Stomach smooth muscle (tissue), 2 donors: ENCODE measurements around the gene GFER.
A peak's percentile ranks its signal among the peaks of the same experiment; 100 is the strongest.
"Not testable (repeated sequence)": the region's sequence is repeated elsewhere in the genome, so short reads cannot be mapped to it uniquely, and the experiment has no call there.

Source experiments
- H3K27ac ChIP-seq: one replicate; pipeline ENCODE4 v1.7.0; 2013; ENCODE audit warnings: mild to moderate bottlenecking, low read length, inconsistent platforms
- H3K27me3 ChIP-seq, 2 donors: one replicate each; pipeline ENCODE4 v1.7.0; 2013; ENCODE audit warnings: low read length in 2 of 2; ENCODE audit not compliant: insufficient read depth in 2 of 2, control insufficient read depth in 1 of 2
- H3K36me3 ChIP-seq, 2 donors: one replicate each; pipeline ENCODE4 v1.7.0; 2013; ENCODE audit warnings: low read length in 2 of 2; ENCODE audit not compliant: control insufficient read depth in 2 of 2, insufficient read depth in 2 of 2
- H3K4me1 ChIP-seq: one replicate; pipeline ENCODE4 v1.7.0; 2013; ENCODE audit warnings: low read length; ENCODE audit not compliant: control insufficient read depth, insufficient read depth
- H3K4me3 ChIP-seq, 2 donors: one replicate each; pipeline ENCODE4 v1.7.0; 2013; ENCODE audit warnings: low read length in 2 of 2
- H3K9ac ChIP-seq, 2 donors: one replicate each; pipeline ENCODE4 v1.7.0; 2013; ENCODE audit warnings: low read length in 2 of 2, mild to moderate bottlenecking in 1 of 2
- H3K9me3 ChIP-seq, 2 donors: one replicate each; pipeline ENCODE4 v1.7.0; 2013; ENCODE audit warnings: low read length in 2 of 2; ENCODE audit not compliant: control insufficient read depth in 2 of 2
- donor health status: healthy.
- donor health status: Pancreatic carcinoma.

Gene GFER

DNA sequence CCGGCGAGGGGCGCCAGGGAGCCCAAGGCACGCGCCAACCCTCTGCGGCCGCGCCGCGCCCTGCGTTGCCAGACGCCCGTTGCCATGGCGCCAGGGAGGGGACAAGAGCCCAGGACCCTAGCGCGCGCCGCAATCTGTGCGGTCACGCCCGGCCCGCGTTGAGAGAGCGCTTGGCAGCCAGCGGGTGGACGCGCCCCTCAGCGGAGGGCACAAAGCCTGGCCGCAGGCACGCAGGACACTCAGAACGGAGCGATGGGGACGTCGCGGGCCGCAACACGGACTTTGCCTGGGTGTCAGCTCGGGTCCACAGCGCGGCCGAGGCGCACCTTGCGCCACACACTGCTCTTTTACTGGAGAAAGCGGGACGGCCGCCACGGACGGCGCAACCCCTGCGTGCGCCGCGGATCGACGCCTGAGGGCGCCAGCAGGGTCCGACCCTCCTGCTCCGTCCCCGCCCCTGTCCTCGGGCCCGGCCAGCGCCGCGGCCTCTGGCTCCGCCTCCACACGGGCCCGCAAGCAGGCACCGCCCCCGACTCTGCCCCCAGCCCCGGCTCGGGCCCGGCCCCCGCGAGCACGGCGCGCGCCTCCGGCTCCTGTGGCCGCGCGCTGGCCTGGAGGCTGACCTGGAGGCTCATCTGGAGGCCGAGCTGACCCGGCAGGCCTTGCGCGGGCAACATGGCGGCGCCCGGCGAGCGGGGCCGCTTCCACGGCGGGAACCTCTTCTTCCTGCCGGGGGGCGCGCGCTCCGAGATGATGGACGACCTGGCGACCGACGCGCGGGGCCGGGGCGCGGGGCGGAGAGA, at the start of gene GFER:
TSS of gene GFER (plus strand) at position 650 of the 803 bp plus-strand sequence. CDS start at position 676, 26 bp downstream.
- Histone ChIP-seq H3K9ac (peak within 1 kb of the TSS; percentile 64 to 72), H3K27me3 (peaks cover 38 to 40% of the 10 kb centered on the region in 2 donors), H3K4me3 (peak within 1 kb of the TSS; percentile 63 to 76)

DNA sequence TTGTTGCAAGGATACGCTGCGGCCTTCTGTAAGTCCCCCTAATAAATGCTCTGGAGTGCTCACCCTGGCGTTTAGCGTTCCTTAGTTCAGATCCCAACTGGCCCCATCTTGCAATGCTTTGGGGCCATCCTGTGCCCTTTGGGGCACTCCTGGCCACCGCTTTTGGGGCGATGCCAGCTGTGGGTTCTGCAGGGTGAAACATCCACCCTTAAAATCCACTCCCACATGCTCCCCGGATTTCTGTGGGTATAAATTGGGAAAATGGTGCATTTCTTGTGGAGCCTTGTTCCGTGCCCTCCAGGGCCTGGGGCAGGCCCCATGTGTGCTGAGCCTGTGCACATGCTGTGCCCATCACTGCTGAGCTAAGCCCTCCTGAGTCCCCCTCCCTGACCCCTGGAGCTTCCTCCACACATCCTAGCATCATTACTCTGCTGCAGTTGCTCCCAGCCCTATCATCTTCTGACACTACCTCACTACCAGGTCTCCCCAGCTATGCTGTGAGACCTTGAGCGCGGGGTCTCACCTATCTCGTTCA, 47.0 kb upstream of the GFER start:
- peaks cover 12% of the 10 kb centered on the region for H3K4me1 ChIP-seq

More for the DNA sequence above, at the start of gene GFER:
- Histone ChIP-seq H3K36me3 (peaks cover 11 to 16% of the 10 kb centered on the region in 2 donors), H3K27ac (no peak within 1 kb of the TSS), H3K4me1 (peaks cover 24% of the 10 kb centered on the region), H3K9me3 (no peaks in the 10 kb centered on the region)

DNA sequence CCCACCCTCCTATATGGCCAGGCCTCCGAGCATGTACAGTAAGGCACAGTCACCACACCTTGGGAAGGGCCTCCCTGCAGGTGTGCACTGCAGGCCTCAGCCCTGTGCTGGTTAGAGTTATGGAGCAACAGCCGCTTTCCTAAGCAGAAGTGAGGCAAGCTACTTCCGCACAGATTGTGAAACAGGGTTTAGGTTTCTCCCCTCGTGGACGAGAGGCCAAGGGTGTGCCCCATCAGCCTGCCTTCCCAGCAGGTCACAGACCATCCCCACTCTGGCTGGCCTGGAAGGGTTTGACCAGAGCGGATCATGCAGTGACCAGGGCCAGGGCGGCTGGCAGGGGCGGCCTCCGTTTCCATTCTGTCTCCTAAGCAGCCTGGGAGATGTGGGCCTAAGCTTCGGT, 45.7 kb upstream of the GFER start:
- Histone ChIP-seq H3K4me3 (no peak overlapping the region), H3K27ac (no peak overlapping the region), H3K9ac (no peak overlapping the region), H3K27me3 (peaks cover 0 to 2% of the 10 kb centered on the region in 2 donors), H3K4me1 (peaks cover 19% of the 10 kb centered on the region), H3K36me3 (peaks cover 16 to 21% of the 10 kb centered on the region in 2 donors), H3K9me3 (no peaks in the 10 kb centered on the region)

More for the DNA sequence above, 47.0 kb upstream of the GFER start:
- no peak overlapping the region for H3K27ac ChIP-seq
- no peak overlapping the region for H3K9ac ChIP-seq
- H3K27me3 ChIP-seq, result peaks cover 2% of the 10 kb centered on the region in 2 donors
- peaks cover 16 to 21% of the 10 kb centered on the region in 2 donors for H3K36me3 ChIP-seq
- no peak overlapping the region for H3K4me3 ChIP-seq
- no peaks in the 10 kb centered on the region for H3K9me3 ChIP-seq

DNA sequence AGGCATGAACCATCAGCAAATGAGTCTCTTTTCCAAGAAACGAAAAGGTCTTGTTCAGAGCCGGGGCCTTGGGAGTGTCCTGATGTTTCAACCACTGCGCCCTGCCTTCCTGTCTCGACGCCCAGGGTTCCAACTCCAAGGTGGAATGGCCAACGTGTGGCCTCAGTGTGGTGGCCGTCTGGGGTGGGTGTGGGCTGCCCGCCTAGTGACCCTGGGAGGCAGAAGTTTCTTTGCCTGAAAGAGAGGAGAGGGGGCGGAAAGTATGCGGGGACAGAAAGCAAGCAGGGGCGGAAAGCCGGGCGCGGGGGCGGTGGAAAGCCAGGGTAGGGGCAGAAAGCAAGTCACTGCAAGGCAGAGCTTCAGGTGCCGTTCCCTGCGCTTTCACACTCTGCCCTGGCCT, 45.1 kb upstream of the GFER start:
- Histone ChIP-seq H3K36me3 (peaks cover 16 to 21% of the 10 kb centered on the region in 2 donors), H3K9ac (no peak overlapping the region), H3K9me3 (no peaks in the 10 kb centered on the region), H3K4me3 (no peak overlapping the region), H3K4me1 (peaks cover 25% of the 10 kb centered on the region), H3K27ac (no peak overlapping the region), H3K27me3 (no peaks in the 10 kb centered on the region)

DNA sequence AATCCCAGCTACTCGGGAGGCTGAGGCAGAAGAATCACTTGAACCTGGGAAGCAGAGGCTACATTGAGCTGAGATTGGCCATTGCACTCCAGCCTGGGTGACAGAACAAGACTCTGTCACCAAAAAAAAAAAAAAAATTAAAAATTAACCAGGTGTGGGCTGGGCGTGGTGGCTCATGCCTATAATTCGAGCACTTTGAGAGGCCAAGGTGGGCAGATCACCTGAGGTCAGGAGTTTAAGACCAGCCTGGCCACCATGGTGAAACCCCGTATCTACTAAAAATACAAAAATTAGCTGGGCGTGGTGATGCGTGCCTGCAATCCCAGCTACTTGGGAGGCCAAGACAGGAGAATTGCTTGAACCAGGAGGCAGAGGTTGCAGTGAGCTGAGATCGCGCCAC, 44.2 kb upstream of the GFER start:
- H3K27me3 ChIP-seq, H3K4me3 ChIP-seq, H3K9me3 ChIP-seq, H3K27ac ChIP-seq, H3K9ac ChIP-seq: not testable (repeated sequence)
- Histone ChIP-seq H3K4me1 (peaks cover 25% of the 10 kb centered on the region), H3K36me3 (peaks cover 16 to 21% of the 10 kb centered on the region in 2 donors)

DNA sequence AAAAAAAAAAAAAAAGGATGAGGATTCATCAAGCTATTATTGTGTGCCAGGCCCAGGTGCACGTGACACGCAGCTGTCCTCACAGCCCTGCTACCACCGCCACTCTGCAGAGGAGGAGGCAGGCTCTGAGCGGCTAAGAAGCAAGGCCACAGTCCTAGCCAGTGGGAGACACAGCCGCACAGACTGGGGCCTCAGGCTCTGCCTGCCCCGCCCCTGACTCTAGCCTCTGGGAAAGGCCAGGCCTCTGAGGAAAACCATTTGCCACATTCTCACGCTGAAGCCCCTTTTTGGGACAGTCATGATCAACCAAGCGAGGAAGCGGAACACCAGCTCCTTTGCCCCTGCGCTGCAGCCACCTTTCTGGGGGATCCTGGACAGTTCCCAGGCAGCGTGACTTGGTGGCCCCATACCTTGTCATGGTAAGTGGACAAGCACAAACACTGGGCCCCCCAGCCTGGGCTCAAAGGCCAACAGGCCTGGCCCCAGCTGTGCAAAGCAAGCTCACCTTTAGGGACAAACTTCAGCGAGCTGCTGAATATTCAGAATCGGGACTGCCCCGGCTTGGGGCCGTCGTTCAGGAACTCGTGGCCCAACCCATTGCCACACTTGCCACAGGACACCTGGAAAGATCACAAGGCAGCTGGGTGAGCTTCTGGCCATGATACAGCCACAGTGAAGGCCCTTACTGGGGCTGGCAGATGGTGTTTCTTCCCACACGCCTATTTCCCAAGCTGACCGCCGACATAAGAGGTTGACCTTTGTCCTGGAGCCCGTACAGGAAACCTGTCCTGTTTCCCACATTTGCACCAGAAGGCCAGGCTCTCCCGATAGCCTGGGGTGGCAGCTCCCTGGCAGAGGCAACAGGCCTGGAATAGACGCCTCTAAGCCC, 43.5 kb upstream of the GFER start:
- peaks cover 25% of the 10 kb centered on the region for H3K4me1 ChIP-seq
- no peaks in the 10 kb centered on the region for H3K27me3 ChIP-seq
- peaks cover 16 to 21% of the 10 kb centered on the region in 2 donors for H3K36me3 ChIP-seq
- H3K9me3 ChIP-seq, result no peaks in the 10 kb centered on the region
- H3K4me3 ChIP-seq, result no peak overlapping the region
- H3K9ac ChIP-seq, result no peak overlapping the region
- no peak overlapping the region for H3K27ac ChIP-seq

DNA sequence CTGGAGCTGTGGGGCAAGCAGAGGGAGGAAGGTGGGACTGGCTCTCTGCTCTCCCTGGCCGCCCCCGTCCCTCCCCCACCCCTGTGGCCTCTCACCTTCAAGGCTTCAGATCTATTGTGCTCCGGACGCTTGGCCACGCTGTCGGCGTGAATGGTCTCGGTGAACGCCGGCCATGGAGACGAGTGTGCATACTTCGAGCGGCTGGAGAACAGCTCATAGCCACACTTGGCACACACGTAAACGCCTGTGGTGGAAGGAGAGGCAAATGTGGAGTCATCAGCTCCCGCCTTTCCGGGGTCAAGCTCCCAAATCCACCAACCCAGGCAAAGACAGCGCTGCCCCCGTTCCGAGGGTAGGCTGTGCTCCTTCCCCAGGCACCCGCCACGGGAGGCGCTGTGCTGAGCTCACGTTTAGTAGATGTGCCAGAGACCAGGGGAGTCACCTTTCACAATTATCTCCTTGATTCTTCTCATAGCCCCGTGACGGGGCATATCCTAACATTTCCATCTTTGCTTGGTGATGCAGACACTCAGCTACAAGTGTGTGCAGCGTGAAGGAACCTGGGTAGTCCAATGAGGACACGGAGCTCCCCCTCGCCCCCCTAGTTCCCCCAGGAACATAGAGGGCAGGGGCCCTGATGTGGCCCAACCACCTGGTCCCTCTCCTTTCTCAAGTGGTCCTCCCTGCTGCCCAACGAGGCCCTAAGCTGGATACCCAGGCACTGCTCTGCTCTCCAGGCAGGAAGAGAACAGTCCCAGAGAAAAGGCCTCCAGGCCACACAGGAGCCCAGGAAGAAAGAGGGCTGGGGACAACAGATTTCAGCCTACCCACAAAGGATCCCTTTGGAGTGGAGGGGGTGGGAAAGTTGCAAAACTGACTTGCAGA, 42.6 kb upstream of the GFER start:
- Histone ChIP-seq H3K9ac (peak overlapping the region; percentile 29 to 90), H3K27ac (peak overlapping the region; percentile 90)

DNA sequence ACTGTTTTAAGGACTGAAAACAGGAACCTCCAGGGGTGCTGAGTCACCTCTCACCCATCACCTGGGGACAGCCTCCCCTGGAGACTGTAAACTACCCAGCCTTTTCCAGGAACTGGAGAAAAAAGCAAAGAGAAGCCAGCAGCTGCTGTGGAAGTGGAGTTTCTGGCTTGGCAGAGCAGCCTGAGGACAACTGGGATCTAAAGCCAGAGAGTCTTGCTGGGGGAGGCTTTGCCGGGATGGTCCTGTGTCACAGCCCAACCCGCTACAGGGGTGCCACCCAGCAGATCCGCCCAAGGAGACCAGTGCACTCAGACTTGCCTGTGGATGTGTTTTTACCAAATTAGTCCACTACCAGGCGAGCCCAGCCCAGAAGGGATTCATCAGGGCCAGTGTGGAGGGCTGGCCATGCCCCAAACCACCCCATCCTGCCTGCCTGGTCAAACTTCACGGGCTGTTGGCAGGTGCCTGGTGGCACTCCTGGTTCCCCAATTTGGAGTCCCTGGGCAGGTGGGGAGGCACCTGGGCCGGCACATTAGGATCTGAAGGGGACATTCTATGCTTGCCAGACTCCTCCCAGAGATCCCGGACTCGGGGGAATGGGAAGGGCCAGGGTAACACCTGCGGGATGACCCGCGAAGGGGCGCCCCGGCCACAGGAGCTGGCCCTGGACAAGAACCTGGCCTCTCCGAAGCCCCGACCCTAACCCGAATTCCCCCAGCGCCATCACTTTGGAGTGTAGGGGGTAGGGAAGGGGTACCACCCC, 41.8 kb upstream of the GFER start:
- Histone ChIP-seq H3K4me1 (peaks cover 25% of the 10 kb centered on the region), H3K4me3 (peak overlapping the region; percentile 84 to 90), H3K9me3 (no peaks in the 10 kb centered on the region), H3K36me3 (peaks cover 16% of the 10 kb centered on the region in 2 donors), H3K9ac (peak overlapping the region; percentile 85 to 90), H3K27ac (peak overlapping the region; percentile 90), H3K27me3 (no peaks in the 10 kb centered on the region)

More for the DNA sequence above, 42.6 kb upstream of the GFER start:
- Histone ChIP-seq H3K36me3 (peaks cover 16 to 21% of the 10 kb centered on the region in 2 donors), H3K27me3 (no peaks in the 10 kb centered on the region), H3K9me3 (no peaks in the 10 kb centered on the region), H3K4me1 (peaks cover 25% of the 10 kb centered on the region), H3K4me3 (peak overlapping the region; percentile 84 to 90)

DNA sequence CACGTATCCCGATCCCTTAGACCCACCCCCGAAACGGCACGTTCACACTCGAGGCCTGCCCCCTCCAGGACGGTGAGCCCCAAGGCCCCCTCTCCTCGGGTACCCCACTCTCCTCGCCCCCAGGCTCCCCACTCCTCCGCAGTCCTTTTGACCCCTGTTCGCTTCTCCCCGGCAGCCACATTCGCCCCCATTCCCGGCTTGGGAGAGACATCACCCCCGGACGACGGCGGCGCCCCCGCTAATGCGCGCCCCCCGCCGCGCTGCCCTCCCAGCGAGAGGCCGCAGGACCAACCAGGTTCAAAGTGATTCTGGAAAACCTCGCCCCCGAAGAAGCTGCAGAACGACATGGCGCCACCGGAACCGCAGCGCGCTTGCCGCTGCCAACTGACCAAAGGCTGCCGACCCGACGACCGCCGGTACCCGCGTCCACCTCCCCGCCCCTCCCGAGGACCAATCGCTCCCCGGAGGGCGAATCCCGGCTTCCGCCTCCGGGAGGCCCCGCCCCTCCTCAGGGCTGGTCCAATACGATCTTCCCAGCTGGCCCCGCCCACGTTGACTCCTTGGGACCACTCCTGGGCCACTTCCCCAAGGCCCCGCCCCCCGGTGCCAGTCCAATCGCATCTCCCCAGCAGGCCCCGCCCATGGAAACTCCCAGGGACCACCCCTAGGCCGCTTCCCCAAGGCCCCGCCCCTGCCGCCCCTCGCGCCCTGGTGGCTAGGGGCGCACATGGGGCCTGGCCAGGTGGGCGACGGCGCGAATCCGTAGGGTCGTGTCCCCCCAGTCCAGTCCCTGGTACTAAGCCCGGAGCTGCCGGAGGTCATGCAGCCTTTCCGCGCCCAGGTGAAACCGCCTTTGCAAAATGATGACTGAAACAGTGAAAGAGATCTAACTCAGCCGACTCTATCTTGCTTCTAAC, 40.9 kb upstream of the GFER start, which contains the start of gene MSRB1:
TSS of gene MSRB1 (minus strand) at position 390 of the 917 bp plus-strand sequence. CDS start at position 347, 43 bp downstream.
- H3K4me3 ChIP-seq, result peak within 1 kb of the TSS; percentile 84 to 90
- H3K9me3 ChIP-seq, result no peaks in the 10 kb centered on the region
- peaks cover 14 to 16% of the 10 kb centered on the region in 2 donors for H3K36me3 ChIP-seq
- peak within 1 kb of the TSS; percentile 90 for H3K27ac ChIP-seq
- H3K9ac ChIP-seq, result peak within 1 kb of the TSS; percentile 85 to 90
- no peaks in the 10 kb centered on the region for H3K27me3 ChIP-seq
- H3K4me1 ChIP-seq, result peaks cover 25% of the 10 kb centered on the region
